ENCODE results near the gene IL37. TPM values are rescaled to one million over a fixed set of nuclear protein-coding genes. Genes with fewer than 3 reads are reported as not detected.

The IL37 gene
- total RNA-seq, 4 donors from 2014 or later = not detected

GRCh38 chr2:112870841-112871835 is 39.8 kb upstream of the IL37 start:
- H3K9me3 ChIP-seq = no peaks in the 10 kb centered on the region
- no peak overlapping the region for H3K4me3 ChIP-seq
- no peak for TF ChIP-seq EP300 (IDR thresholded peaks at IDR 0.05)
- TF ChIP-seq POLR2AphosphoS5 (IDR thresholded peaks at IDR 0.05) = no peak
- TF ChIP-seq CTCF (IDR thresholded peaks at IDR 0.05) = no peak
- no peak for TF ChIP-seq POLR2A (IDR thresholded peaks at IDR 0.05)
- 57 to 65% methylated on average over 5 to 6 of the region's 9 CpGs for WGBS, 2 donors (ENCODE audit: low coverage in 1 of 2)
- H3K4me1 ChIP-seq = no peaks in the 10 kb centered on the region
- H3K36me3 ChIP-seq = no peaks in the 10 kb centered on the region
- ATAC-seq = no peak
- H3K27ac ChIP-seq = no peak overlapping the region
- no peaks in the 10 kb centered on the region for H3K27me3 ChIP-seq

- H3K27me3 ChIP-seq = no peaks in the 10 kb centered on the region
- no peak for TF ChIP-seq CTCF (IDR thresholded peaks at IDR 0.05)
- TF ChIP-seq POLR2AphosphoS5 (IDR thresholded peaks at IDR 0.05) = no peak
- no peak for TF ChIP-seq POLR2A (IDR thresholded peaks at IDR 0.05)
- no peak for TF ChIP-seq EP300 (IDR thresholded peaks at IDR 0.05)
- no peaks in the 10 kb centered on the region for H3K36me3 ChIP-seq
- 92 to 93% methylated on average over 3 of the region's 3 CpGs for WGBS, 2 donors (ENCODE audit: low coverage in 1 of 2)
- no peak for ATAC-seq
- no peak overlapping the region for H3K27ac ChIP-seq
- no peak overlapping the region for H3K4me3 ChIP-seq
- no peaks in the 10 kb centered on the region for H3K9me3 ChIP-seq
- no peaks in the 10 kb centered on the region for H3K4me1 ChIP-seq
Measured at GRCh38 chr2:112876257-112876970, 34.6 kb upstream of the IL37 start.

- ATAC-seq = no peak
- no peak for TF ChIP-seq POLR2AphosphoS5 (IDR thresholded peaks at IDR 0.05)
- no peak for TF ChIP-seq POLR2A (IDR thresholded peaks at IDR 0.05)
- TF ChIP-seq EP300 (IDR thresholded peaks at IDR 0.05) = no peak
- TF ChIP-seq CTCF (IDR thresholded peaks at IDR 0.05) = no peak
Measured at GRCh38 chr2:112876971-112877361, 34.0 kb upstream of the IL37 start.

GRCh38 chr2:112877423-112877822 is 33.5 kb upstream of the IL37 start:
- Histone ChIP-seq H3K27ac (no peak overlapping the region), H3K36me3 (no peaks in the 10 kb centered on the region), H3K9me3 (no peaks in the 10 kb centered on the region), H3K4me1 (no peaks in the 10 kb centered on the region), H3K4me3 (no peak overlapping the region), H3K27me3 (no peaks in the 10 kb centered on the region)
- 93 to 95% methylated on average over 3 to 5 of the region's 6 CpGs for WGBS, 2 donors (ENCODE audit: low coverage in 1 of 2)
- ATAC-seq = no peak
- TF ChIP-seq POLR2A (IDR thresholded peaks at IDR 0.05) (no peak), POLR2AphosphoS5 (IDR thresholded peaks at IDR 0.05) (no peak), CTCF (IDR thresholded peaks at IDR 0.05) (no peak), EP300 (IDR thresholded peaks at IDR 0.05) (no peak)

More at GRCh38 chr2:112876971-112877361, 34.0 kb upstream of the IL37 start:
- Histone ChIP-seq H3K36me3 (no peaks in the 10 kb centered on the region), H3K4me1 (no peaks in the 10 kb centered on the region), H3K9me3 (no peaks in the 10 kb centered on the region), H3K27me3 (no peaks in the 10 kb centered on the region), H3K27ac (no peak overlapping the region), H3K4me3 (no peak overlapping the region)
- 96 to 100% methylated on average over 2 to 3 of the region's 4 CpGs for WGBS, 2 donors (ENCODE audit: low coverage in 1 of 2)

All from gastroesophageal sphincter (tissue), 4 donors.